Right lobe of liver (tissue), 6 donors: ENCODE data around the gene LPIN1. TPM values are rescaled to one million over a fixed set of nuclear protein-coding genes. Genes with fewer than 3 reads are reported as not detected.
A peak's percentile ranks its signal among the peaks of the same experiment; 100 is the strongest.

Source experiments
- ATAC-seq, 4 donors: fragments of 200-7000 bp; cut with Tn5 transposase; one replicate each; pipeline ENCODE4 v1.9.1; 2020; ENCODE audit warnings: mild to moderate bottlenecking in 4 of 4, moderate library complexity in 4 of 4
- DNase-seq, 3 donors: peaks; one replicate each; pipeline ENCODE4 v3.0.0-alpha.2; 2020
- H3K27ac ChIP-seq, 3 donors: fragments of 200-600 bp; one replicate each; pipeline ENCODE4 v1.8.0; 2022
- H3K27me3 ChIP-seq, 2 donors: fragments of 200-600 bp; one replicate each; pipeline ENCODE4 v1.8.0; 2022
- H3K36me3 ChIP-seq, 4 donors: fragments of 200-600 bp; sonication (generic) in 1 of 4; one replicate each; pipeline versions ENCODE4 v1.5.1 to v1.8.0; 2017 to 2022; ENCODE audit warnings: control low read depth in 1 of 4
- H3K4me1 ChIP-seq, 4 donors: fragments of 200-600 bp; sonication (generic) in 1 of 4; one replicate each; pipeline versions ENCODE4 v1.5.1 to v1.8.0; 2017 to 2022; ENCODE audit warnings: control low read depth in 1 of 4
- H3K4me3 ChIP-seq, 3 donors: fragments of 200-600 bp; one replicate each; pipeline ENCODE4 v1.8.0; 2022
- H3K9me3 ChIP-seq, 4 donors: fragments of 200-600 bp; sonication (generic) in 1 of 4; one replicate each; pipeline versions ENCODE4 v1.5.1 to v1.8.0; 2017 to 2022; ENCODE audit warnings: control low read depth in 1 of 4
- CTCF ChIP-seq, 4 donors: fragments of 200-600 bp in 3 of 4; fragments of 450-650 bp in 1 of 4; IDR thresholded peaks; one replicate each; pipeline versions ENCODE4 v1.5.1 to v1.8.0; 2016 to 2022; ENCODE audit warnings: antibody characterized with exemption in 4 of 4, mild to moderate bottlenecking in 2 of 4
- POLR2A ChIP-seq: fragments of 450-650 bp; IDR thresholded peaks from one replicate; pipeline ENCODE4 v1.6.1; 2017; ENCODE audit warnings: antibody characterized with exemption, mild to moderate bottlenecking
- WGBS: methylation state at CpG from one replicate; pipeline ENCODE4 v1.1.6; 2018; ENCODE audit warnings: low coverage, low lambda C conversion rate; ENCODE audit not compliant: insufficient coverage; ENCODE audit errors: missing lambda C conversion rate; 5-methylcytosine and 5-hydroxymethylcytosine counted together
- intact Hi-C, 2 donors: fragments of 100-400 bp; cut with DNase I; formaldehyde crosslinking; loops; one replicate each; pipeline versions ENCODE4 v1.11.2 to v1.14.1; 2022
- total RNA-seq, 6 experiments: library from RNA; depleted of rRNA in 2 of 6; stranded (reverse); fragments of >200 nt in 2 of 6; fragmentation: NEBNext Ultra II Directional in 3 of 6; extraction: Animal tissue kit (Norgen Biotek cat#: 25700) in 3 of 6; gene quantifications; one replicate each; pipeline versions ENCODE4 v1.1.0 to v1.2.4, GENCODE V29; 2016 to 2023
- donor health status: DM: no; HTN: yes; CAD: no.
- donor health status: DM: no; HTN: no; CAD: no.
- donor health status: DM: no; HTN: no; CAD: no.
- donor health status: DM: no; HTN: yes; CAD: no.
- donor health status: DM: no; HTN: yes; CAD: no.

The LPIN1 gene
- total RNA-seq, 6 experiments from 2014 or later = 17.3 to 58.7 (median 29.1) TPM

GRCh38 chr2:11777886-11778415 lies 31.5 kb downstream of the LPIN1 start:
- DNase-seq (no peak), ATAC-seq (peak in 1 of 4 donors; percentile 3)
- Histone ChIP-seq H3K27me3 (no peaks in the 10 kb centered on the region), H3K36me3 (peaks cover 0 to 65% (median 25%) of the 10 kb centered on the region in 4 donors), H3K9me3 (no peaks in the 10 kb centered on the region), H3K4me1 (peaks cover 0 to 10% (median 0%) of the 10 kb centered on the region in 4 donors), H3K4me3 (no peak overlapping the region), H3K27ac (no peak overlapping the region)
- TF ChIP-seq POLR2A = no peak
- no peak for TF ChIP-seq CTCF (IDR thresholded peaks at IDR 0.05)
- intact Hi-C loops = no loop called here
- 87% methylated on average over 5 of the region's 13 CpGs for WGBS

- 26% methylated on average over 4 of the region's 4 CpGs for WGBS
- intact Hi-C loops = no loop called here
- ATAC-seq = peak in 2 of 4 donors; percentile 19
- Histone ChIP-seq H3K4me3 (no peak overlapping the region), H3K36me3 (peaks cover 0 to 65% (median 25%) of the 10 kb centered on the region in 4 donors), H3K9me3 (no peaks in the 10 kb centered on the region), H3K27me3 (no peaks in the 10 kb centered on the region), H3K4me1 (peaks cover 0 to 10% (median 0%) of the 10 kb centered on the region in 4 donors), H3K27ac (peak overlapping the region in 1 of 3 donors; percentile 0)
- DNase-seq = no peak
- TF ChIP-seq CTCF (IDR thresholded peaks at IDR 0.05) = no peak
- TF ChIP-seq POLR2A = no peak
These were observed 32.0 kb downstream of the LPIN1 start for GRCh38 chr2:11778416-11778815.

- Histone ChIP-seq H3K4me1 (peaks cover 0 to 10% (median 0%) of the 10 kb centered on the region in 4 donors), H3K36me3 (peaks cover 0 to 65% (median 24%) of the 10 kb centered on the region in 4 donors), H3K9me3 (no peaks in the 10 kb centered on the region), H3K27me3 (no peaks in the 10 kb centered on the region), H3K27ac (peak overlapping the region in 1 of 3 donors; percentile 0), H3K4me3 (no peak overlapping the region)
- peak; percentile 78 to 79 (median 79) for DNase-seq
- intact Hi-C loops = no loop called here
- no peak for TF ChIP-seq POLR2A
- peak; percentile 95 to 96 (median 96) for TF ChIP-seq CTCF (IDR thresholded peaks at IDR 0.05)
- 14% methylated on average over 23 of the region's 23 CpGs for WGBS
- ATAC-seq = peak; percentile 94 to 98 (median 96)
These were observed 32.7 kb downstream of the LPIN1 start for GRCh38 chr2:11778923-11779757.

GRCh38 chr2:11781602-11782001 lies 35.2 kb downstream of the LPIN1 start:
- ATAC-seq (no peak), DNase-seq (no peak)
- Histone ChIP-seq H3K4me1 (peaks cover 0 to 3% (median 0%) of the 10 kb centered on the region in 4 donors), H3K9me3 (no peaks in the 10 kb centered on the region), H3K36me3 (peaks cover 0 to 78% (median 29%) of the 10 kb centered on the region in 4 donors), H3K27ac (no peak overlapping the region), H3K27me3 (no peaks in the 10 kb centered on the region), H3K4me3 (no peak overlapping the region)
- 97% methylated on average over 3 of the region's 3 CpGs for WGBS
- intact Hi-C loops = no loop called here
- TF ChIP-seq POLR2A (no peak), CTCF (IDR thresholded peaks at IDR 0.05) (no peak)
